ENCODE results near the gene RPL27. TPM values are rescaled to one million over a fixed set of nuclear protein-coding genes. Genes with fewer than 3 reads are reported as not detected.
A peak's percentile ranks its signal among the peaks of the same experiment; 100 is the strongest.

Gene RPL27
- total and polyA plus RNA-seq, 2 donors (not counting 3 experiments of a cell fraction or from before 2014, with no cell fraction given) = 1,014 to 2,467 TPM

- no peaks in the 10 kb centered on the region for H3K27me3 ChIP-seq (ENCODE audit: control insufficient read depth in 2 of 2, insufficient read depth in 2 of 2, low read length in 2 of 2)
- peak overlapping the region; percentile 59 for H3K4me2 ChIP-seq (ENCODE audit: insufficient read depth, low read length)
- ChIA-PET POLR2A (interaction anchor here (0.6 to 2.2 kb wide), 14 partner anchors 9 to 364 kb away, joined by 3 to 9 read pairs (median 4); partner anchors contain the start of genes BECN1, IFI35 and VAT1), CTCF (interaction anchor here (0.6 to 2.4 kb wide), 29 partner anchors 10 to 420 kb away, joined by 3 to 25 read pairs (median 4); partner anchors contain the start of genes AARSD1, AOC2, BECN1 and IFI35)
- H3K4me3 ChIP-seq (replicated peaks in 1 of 3; ENCODE audit: insufficient read depth in 1 of 3, low read depth in 1 of 3, low read length in 3 of 3) = peak overlapping the region in 2 of 3 experiments; percentile 9 to 18
- H3K36me3 ChIP-seq (ENCODE audit: control insufficient read depth in 2 of 2, extremely low read depth in 1 of 2, insufficient read depth in 2 of 2, low read length in 2 of 2) = peaks cover 2 to 15% of the 10 kb centered on the region in 2 experiments
- dilution Hi-C loops (cut with MboI; ENCODE audit: extremely low pct_ligation_motif_present, low sequenced_read_pairs) (no loop called here), intact Hi-C loops (cut with micrococcal nuclease) (no loop called here)
- peaks cover 23% of the 10 kb centered on the region for H3K4me1 ChIP-seq (ENCODE audit: control insufficient read depth, extremely low read depth, insufficient read depth, low read length)
- TSS peak; percentile 25 for BruUV-seq (replicated peaks)
- H3K9ac ChIP-seq (replicated peaks; ENCODE audit: extremely low read depth, insufficient read depth, low read length) = peak overlapping the region; percentile 14
- TF ChIP-seq CTCF (IDR thresholded peaks at IDR 0.05; ENCODE audit: extremely low read depth in 1 of 2, insufficient read depth in 1 of 2, low read depth in 1 of 2, low read length in 2 of 2) (no peak), MYC (IDR thresholded peaks at IDR 0.05; ENCODE audit: low read depth, low read length) (no peak), POLR2AphosphoS5 (IDR thresholded peaks at IDR 0.05; ENCODE audit: insufficient read depth, low read depth, low read length) (no peak), FOS (IDR thresholded peaks at IDR 0.05; ENCODE audit: borderline replicate concordance, insufficient read depth, low read length) (no peak), JUN (IDR thresholded peaks at IDR 0.05; ENCODE audit: borderline replicate concordance, insufficient read depth, insufficient read length, low read depth) (no peak), MAX (IDR thresholded peaks at IDR 0.05; ENCODE audit: insufficient read depth, insufficient read length) (no peak), GATA2 (IDR thresholded peaks at IDR 0.05; ENCODE audit: insufficient read depth, insufficient read length, low read depth, low read length) (no peak), POLR2A (IDR thresholded peaks at IDR 0.05; ENCODE audit: low read depth, low read length) (no peak), EZH2 (IDR thresholded peaks at IDR 0.05; ENCODE audit: borderline replicate concordance, low read depth, low read length, severe bottlenecking) (no peak)
- FAIRE-seq (no peak), DNase-seq (ENCODE audit: low read depth, low spot score) (no peak)
- H4K20me1 ChIP-seq (replicated peaks; ENCODE audit: control insufficient read depth, extremely low read depth, insufficient read depth, low read length) = no peaks in the 10 kb centered on the region
- H3K9me1 ChIP-seq (replicated peaks; ENCODE audit: control insufficient read depth, extremely low read depth, insufficient read depth, low read length) = no peaks in the 10 kb centered on the region
- peaks cover 26% of the 10 kb centered on the region for H3K79me2 ChIP-seq (ENCODE audit: control insufficient read depth, insufficient read depth, low read length)
- H3K27ac ChIP-seq (ENCODE audit: insufficient read depth, low read depth, low read length) = no peak overlapping the region
- H3K9me3 ChIP-seq (replicated peaks; ENCODE audit: control insufficient read depth, insufficient read depth, low read length) = no peaks in the 10 kb centered on the region
- H2AFZ ChIP-seq (ENCODE audit: low read depth, low read length) = peak overlapping the region; percentile 77
Measured at GRCh38 chr17:42997390-42997983, 732 bp upstream of the RPL27 start.

All from endothelial cell of umbilical vein (primary cell).